Measurements from ENCODE around the gene BDKRB2. TPM values are rescaled to one million over a fixed set of nuclear protein-coding genes. Genes with fewer than 3 reads are reported as not detected.

The BDKRB2 gene
- total RNA-seq, 1 donor from 2014 or later, result 0.16 TPM

DNA sequence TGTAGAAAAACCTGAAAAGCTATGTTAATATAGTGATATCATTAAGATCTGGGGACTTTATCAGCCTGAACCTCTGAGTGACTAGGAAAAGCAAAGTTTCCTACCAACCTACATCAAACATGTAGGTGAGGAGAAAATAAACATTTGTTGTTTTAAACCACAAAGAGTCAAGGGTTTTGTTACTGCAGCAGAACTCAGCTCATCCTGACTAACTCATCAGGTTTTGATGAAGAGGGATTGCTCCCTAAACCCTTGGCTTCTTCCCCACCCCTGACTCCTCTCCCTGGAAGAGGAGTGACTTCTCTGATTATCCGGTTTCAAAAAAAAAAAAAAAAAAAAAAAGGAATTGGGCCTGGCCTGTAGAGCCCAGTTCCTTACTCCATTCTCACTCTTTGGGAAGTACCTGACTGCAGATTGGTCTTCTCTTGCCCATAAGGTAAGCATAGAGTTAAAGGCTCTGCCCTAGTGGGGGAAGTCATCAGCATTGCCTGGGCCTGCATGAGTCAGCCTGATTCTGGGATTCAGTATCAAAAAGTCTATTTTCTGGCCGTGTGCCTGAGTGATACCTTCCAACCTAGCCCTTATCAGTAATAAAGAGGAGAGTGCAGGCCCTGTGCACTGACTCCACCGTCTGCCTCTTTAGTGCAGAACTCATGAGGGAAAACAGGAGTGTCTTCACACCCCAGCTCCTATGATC is 68.3 kb downstream of the BDKRB2 start:
- DNase-seq, result no peak

DNA sequence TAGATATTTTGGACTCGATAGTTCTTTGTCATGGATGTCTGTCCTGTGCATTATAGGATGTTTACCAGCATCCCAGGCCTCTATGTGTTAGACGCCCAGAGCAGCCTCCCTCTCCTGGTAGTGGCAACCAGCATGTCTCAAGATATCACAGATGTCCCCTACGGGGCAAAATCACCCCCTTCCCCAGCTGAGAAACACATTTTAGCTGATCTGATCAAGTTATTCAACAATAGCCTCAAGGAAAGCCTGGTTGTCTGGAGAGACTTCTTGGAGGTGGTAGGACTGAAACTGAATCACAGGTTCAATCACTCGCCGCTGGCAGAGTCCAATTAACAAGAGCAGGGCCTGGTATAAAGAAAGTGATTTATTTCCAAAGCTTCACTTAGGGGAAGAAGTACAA is 69.0 kb downstream of the BDKRB2 start:
- DNase-seq, result no peak

DNA sequence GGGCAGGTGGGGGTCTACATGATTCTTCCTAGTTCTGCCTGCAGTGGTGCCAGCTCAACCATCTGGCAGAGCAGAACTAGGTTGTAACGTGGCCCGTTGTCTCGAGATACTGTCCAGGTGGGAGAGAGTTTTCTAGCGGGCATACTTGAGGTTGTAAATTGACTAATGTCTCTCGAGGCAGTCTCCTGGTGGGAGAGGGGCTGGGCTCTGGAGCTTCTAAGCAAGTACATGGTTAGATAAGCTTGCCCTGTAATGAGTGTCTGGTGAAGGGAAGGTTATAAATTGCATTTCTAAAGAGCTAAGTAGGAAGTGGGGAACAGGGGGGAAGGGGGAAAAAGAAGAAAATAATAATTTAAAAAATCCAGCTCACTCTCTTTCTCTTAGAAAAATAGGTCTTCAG is 69.5 kb downstream of the BDKRB2 start:
- DNase-seq, result no peak

DNA sequence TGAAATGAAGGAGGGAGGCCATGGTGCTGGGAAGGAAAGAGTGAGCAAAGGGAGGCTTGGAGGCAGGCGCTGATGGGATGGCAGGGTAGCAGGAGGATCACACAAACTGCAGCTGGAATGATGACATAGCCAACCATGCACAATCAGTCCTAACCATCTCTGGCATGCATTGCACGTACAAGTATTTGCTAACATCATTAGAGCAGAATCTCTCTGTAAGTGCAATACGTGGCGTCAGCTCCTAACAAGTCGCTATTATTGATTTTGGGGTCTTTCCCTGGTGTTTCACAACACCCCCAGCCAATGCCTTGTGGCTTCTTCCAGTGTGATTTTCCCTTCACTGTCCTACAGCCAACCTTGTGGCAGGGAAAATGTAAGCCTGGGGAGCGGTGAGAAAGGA is 69.9 kb downstream of the BDKRB2 start:
- no peak for DNase-seq

DNA sequence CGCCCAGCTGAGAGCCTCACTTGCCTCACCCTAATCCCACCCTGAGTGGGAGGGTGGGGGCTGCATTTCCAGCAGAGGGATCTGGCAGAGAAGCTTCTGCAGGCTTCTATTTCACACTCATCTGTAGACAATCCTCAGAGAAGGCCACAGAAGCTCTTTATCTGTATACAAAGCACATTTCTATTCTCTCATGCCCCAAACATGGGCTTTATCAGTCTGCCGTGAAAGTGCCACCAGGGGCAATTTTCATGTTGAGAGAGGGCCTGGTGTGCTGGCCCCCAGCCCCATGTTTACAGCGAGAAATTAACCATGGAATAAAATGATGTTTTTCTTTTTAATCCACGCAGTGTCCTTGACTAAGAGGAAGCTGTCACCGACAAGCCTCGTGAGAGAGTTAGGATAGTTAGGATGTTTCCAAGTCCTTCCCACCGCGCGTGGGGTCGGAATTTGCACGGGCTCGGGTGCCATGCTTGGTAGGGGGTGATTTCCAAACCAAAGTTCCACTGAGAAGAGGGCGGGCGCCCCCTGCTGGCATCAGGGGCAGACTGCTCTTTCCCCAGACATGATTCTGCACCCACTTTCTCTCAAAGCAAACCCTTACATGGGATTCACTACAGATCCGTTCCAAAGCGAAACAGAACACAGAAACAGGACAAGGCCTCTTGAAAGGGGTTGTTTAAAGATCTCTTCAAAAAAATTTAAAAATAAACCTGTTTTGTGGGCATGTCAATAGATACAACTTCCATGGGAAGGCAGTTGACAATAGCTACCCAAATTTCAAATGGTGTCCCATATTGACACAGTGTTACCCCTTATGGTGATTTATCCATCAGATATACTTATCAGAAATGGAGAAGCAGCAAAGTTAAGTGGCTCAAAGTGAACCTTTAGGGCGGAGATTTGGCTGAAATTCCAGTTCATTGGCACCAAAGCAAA is 70.8 kb downstream of the BDKRB2 start:
- peak; percentile 25 for DNase-seq

DNA sequence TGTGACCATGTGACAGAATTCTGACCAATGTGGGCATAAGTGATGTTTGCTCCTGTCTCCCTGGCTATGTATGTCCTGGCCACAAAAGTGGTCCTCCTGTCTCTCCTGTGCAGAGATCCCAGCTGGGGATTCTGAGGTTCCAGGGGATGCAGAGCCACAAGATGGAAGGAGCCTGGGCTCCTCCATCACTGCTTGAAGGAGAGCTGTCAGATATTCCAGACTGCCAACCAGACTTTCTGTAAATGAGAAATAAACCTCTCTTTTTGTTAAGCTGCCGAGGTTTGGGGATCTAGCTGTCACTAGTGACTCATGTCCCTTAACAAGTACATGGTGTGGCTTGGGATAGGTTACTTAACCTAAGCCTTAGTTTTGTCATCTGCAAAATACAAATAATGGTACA is 73.3 kb downstream of the BDKRB2 start:
- no peak for DNase-seq

DNA sequence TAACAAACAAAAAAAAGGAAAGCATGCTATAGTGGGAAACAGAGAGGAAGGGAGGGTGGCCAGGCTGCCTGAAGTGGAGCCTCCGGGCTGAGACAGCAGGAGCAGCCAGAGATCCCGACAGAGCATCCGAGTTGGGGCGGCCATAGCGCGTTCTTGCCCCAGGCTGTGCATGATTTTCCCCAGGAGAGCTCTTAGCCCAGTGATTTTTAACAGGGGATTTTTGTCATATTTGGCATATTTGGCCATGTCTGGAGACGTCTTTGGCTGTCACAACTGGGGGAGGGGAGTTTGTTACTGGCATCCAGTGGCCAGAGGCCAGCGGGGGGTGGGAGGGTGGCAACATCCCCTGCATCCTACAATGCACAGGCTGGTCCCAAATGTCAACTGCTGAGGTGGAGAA is 74.9 kb downstream of the BDKRB2 start:
- no peak for DNase-seq

DNA sequence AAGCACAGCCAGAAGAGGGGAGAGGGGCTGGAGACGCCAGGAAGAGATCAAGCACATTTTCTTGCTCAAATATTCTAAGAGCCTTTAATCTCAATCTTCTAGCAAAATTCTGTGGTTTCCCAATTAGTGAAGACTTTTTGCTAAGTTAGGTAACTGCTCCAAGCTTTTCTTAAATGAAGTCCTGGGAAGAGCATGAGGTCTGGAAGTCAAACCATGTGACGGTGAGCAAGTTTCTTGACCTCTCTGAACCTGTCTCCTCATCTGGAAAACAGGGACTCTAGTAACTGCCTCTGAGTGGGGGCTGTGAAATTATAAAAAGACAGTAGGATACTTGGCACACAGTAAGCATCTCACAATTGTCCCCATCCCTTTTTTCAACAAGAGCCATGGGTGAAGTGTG is 75.5 kb downstream of the BDKRB2 start:
- no peak for DNase-seq

DNA sequence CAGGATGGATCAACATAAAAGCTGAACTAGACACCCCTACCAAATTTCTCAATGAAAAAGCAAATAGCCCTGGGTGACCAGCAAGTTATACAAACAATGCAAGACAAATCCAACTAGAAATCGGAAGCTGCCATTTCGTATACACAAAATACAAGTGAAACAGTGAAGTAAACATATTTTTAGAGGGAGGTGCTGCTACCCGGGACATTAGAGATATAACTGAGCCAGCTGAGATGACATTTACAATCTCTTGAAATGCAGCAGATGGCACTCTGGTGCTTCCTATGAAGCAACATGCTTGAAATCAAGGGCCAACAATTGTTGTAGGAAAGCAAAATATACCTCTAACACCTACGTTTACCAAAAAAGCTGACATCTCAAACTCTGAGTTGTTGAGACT is 76.8 kb downstream of the BDKRB2 start:
- DNase-seq, result no peak

DNA sequence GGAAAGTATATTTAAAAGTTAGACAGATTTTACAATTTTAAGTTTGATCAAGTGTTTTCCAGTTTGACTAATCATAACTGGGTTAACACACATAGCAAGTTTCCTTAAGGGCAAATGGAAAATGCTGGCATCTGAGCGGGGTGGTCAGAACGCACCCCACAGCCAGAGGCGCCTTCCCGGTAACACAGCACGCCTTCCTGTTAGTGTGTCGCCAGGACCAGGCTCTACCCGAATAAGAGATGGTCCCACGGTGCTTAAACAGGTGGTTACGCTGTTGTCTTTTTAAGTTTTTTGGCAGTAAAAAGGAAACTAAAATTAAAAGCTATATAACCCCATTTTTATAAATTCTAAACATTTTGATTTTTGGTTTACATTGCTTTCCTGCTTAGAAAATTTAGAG is 79.4 kb downstream of the BDKRB2 start:
- DNase-seq, result no peak

DNA sequence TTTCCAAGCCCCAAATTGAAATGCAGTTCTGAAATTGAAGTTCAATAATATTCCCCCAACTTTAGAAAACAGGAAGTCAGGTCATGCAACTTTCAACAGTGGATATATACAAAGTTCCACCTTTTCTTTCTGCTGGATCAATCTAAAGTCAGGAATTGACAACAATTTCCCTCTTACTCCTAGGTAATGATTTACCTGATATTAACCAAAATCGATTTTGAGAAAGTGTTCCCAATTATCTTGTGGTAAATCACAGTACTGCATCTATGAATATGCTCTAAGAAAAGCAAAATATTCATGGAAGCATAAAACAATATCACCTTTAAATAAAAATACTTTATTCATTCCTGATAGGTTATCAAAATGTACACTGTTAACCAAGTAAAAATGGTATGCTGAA is 79.8 kb downstream of the BDKRB2 start:
- no peak for DNase-seq

DNA sequence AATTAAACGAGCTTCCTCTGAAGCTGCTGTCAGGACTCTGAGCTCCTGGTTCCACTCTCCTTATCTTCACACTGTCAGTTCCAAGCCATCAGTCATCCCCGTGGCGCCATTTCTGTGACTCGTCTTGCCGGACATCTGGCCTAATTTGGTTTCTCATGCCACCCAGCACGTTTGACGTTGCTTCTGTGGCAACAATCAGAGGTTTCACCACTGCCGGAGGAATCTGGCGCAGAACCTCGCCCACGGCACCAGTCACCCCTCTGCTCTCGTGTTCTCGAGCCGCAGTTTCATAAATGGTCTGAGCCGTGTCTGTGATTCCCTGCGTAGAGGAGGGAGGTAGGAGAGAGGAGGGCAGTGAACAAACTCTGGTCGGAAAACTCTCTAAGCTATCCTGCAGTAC is 81.0 kb downstream of the BDKRB2 start:
- no peak for DNase-seq

DNA sequence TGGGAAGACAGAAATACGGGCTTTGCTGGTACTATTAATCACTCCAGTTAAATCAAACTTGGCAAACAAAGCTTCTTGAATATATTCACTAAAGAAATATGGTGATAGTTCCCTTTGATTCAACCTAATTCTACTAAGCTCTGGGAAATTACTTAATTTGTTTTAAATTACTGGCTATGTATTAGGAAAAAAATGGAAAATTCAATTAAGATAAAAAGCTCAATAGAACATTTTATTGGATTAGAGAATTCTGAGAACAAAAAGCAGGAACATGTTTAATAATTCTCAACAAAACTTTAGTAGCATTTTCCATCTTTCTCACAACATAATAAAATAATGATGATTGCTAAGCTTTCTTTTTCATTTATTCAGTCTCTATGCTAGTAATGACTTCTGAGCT is 81.6 kb downstream of the BDKRB2 start:
- no peak for DNase-seq

DNA sequence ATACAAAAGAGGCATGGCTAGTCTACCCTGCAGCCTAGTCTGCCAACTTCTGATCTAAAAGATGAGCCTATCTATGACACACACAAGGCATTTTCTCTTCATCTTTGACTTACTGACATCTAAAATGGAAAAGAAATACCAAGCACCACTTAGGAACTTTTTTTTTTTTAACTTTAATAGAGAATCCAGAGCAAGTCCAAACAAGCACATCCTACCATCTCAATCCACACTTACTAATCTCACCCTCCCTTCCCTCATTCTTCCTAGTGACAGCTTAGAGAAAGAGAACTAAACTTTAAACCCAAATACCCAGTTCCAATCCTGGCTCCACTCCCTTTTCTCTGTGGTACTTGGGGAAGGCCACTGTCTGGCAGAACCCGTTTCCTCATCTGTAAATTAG is 83.2 kb downstream of the BDKRB2 start:
- DNase-seq, result no peak

Small RNAs within 50 kb of the gene (small RNA-seq; reads per million reads assigned to genes)
- gene CKS1BP1, result not detected

Other genes starting within 250 kb of the BDKRB2 start
- gene C14orf132, start 165.5 kb upstream of the BDKRB2 start, total RNA-seq, result 72.5 TPM
- not detected for gene BDKRB1, start 51.4 kb downstream of the BDKRB2 start, total RNA-seq
- gene ATG2B, start 158.5 kb downstream of the BDKRB2 start, total RNA-seq, result 34.2 TPM
- gene GSKIP, start 158.7 kb downstream of the BDKRB2 start, total RNA-seq, result 47.7 TPM
- 0.94 TPM for gene AK7, start 187.3 kb downstream of the BDKRB2 start, total RNA-seq